ENCODE measurements around the gene MRPL43.

MRPL43 gene

GRCh38 chr10:101000127-101000914 lies 13.0 kb upstream of the MRPL43 start:
- H3K36me3 ChIP-seq (ENCODE audit: control insufficient read depth, insufficient read depth, low read length): peaks cover 31% of the 10 kb centered on the region
- H3K9me3 ChIP-seq (ENCODE audit: control insufficient read depth, insufficient read depth, low read depth, low read length): no peaks in the 10 kb centered on the region
- H3K9ac ChIP-seq (ENCODE audit: low read length): peak overlapping the region; percentile 83
- H3K27ac ChIP-seq (ENCODE audit: low read depth, low read length): peak overlapping the region; percentile 85
- no peaks in the 10 kb centered on the region for H3K27me3 ChIP-seq (ENCODE audit: control insufficient read depth, insufficient read depth, low read length)
- peaks cover 26% of the 10 kb centered on the region for H3K4me1 ChIP-seq (ENCODE audit: control insufficient read depth, insufficient read depth, low read length)
- peak overlapping the region; percentile 65 for H3K4me3 ChIP-seq (ENCODE audit: low read depth, low read length)

DNA sequence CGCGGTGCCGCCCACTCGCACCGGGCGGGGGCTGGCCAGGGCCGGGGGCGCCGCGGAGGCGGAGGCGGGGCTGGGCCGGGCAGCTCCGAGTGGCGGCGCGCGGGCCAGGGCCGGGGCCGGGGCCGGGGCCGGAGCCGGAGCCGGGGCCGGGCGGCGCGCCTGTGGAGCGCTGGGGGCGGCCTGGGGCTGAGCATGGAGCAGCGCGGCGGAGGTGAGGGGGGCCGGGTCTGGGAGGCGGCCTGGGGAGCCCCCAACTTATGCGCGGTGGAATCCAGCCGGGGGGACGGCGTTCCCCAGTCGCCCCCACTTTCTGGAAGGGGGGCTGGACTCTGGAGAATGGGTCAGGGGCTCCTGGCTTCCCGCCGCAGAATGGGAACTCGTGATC lies 12.4 kb upstream of the MRPL43 start, which contains the start of gene LZTS2:
Gene LZTS2, plus strand, starts transcription at position 67 of the 385 bp plus-strand sequence. CDS start 2,731 bp downstream, outside the sequence.
- H3K27me3 ChIP-seq (ENCODE audit: control insufficient read depth, insufficient read depth, low read length): no peaks in the 10 kb centered on the region
- peak within 1 kb of the TSS; percentile 65 for H3K4me3 ChIP-seq (ENCODE audit: low read depth, low read length)
- H3K27ac ChIP-seq (ENCODE audit: low read depth, low read length): peak within 1 kb of the TSS; percentile 95
- peaks cover 28% of the 10 kb centered on the region for H3K4me1 ChIP-seq (ENCODE audit: control insufficient read depth, insufficient read depth, low read length)
- no peaks in the 10 kb centered on the region for H3K9me3 ChIP-seq (ENCODE audit: control insufficient read depth, insufficient read depth, low read depth, low read length)
- peak within 1 kb of the TSS; percentile 91 for H3K9ac ChIP-seq (ENCODE audit: low read length)
- peaks cover 27% of the 10 kb centered on the region for H3K36me3 ChIP-seq (ENCODE audit: control insufficient read depth, insufficient read depth, low read length)

GRCh38 chr10:100998991-100999741 lies 11.9 kb upstream of the MRPL43 start:
- peak overlapping the region; percentile 95 for H3K27ac ChIP-seq (ENCODE audit: low read depth, low read length)
- H3K9me3 ChIP-seq (ENCODE audit: control insufficient read depth, insufficient read depth, low read depth, low read length): no peaks in the 10 kb centered on the region
- H3K9ac ChIP-seq (ENCODE audit: low read length): peak overlapping the region; percentile 91
- H3K4me1 ChIP-seq (ENCODE audit: control insufficient read depth, insufficient read depth, low read length): peaks cover 33% of the 10 kb centered on the region
- H3K27me3 ChIP-seq (ENCODE audit: control insufficient read depth, insufficient read depth, low read length): no peaks in the 10 kb centered on the region
- peaks cover 26% of the 10 kb centered on the region for H3K36me3 ChIP-seq (ENCODE audit: control insufficient read depth, insufficient read depth, low read length)
- H3K4me3 ChIP-seq (ENCODE audit: low read depth, low read length): peak overlapping the region; percentile 65

DNA sequence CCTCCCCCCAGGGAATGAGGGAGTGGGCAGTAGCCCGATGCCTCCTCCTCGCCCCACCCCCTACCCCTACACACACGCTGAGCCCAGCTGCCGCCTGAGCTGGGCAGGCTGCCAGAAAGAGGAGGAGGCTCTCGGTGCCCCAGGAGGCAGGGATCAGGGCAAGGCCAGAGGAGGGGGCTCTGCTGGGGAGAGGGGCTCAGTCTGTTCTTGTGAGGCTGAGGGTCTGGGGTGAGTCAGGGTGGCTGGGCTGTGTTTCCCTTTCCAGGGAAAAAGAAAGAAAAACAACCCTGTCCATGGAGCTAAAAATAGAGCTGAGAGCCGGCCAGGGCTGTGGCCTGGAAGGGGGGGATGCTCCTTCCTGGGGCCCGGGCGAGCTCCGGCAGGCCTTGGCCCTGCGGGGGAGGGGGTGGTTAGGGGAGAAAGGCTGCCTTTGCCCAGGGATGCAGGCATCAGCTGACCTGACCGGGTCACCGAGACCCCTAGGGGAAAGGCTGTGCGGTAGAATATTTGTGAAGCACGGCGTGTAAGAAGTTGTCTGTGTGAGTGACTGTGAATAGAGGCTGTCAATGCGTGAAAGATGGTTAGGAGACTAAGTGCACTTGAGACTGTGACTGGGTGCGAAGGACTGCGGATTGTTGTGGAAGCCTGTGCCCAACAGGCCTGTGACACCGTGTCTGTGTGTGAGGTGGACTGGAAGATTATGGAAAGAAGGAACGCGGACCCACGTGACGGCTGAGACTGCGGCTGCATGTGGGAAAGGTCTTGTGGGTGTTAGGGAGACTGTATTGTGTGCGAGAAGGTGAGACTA lies 11.1 kb upstream of the MRPL43 start:
- peak overlapping the region; percentile 95 for H3K27ac ChIP-seq (ENCODE audit: low read depth, low read length)
- H3K27me3 ChIP-seq (ENCODE audit: control insufficient read depth, insufficient read depth, low read length): no peaks in the 10 kb centered on the region
- H3K9me3 ChIP-seq (ENCODE audit: control insufficient read depth, insufficient read depth, low read depth, low read length): no peaks in the 10 kb centered on the region
- peaks cover 33% of the 10 kb centered on the region for H3K4me1 ChIP-seq (ENCODE audit: control insufficient read depth, insufficient read depth, low read length)
- H3K9ac ChIP-seq (ENCODE audit: low read length): peak overlapping the region; percentile 91
- H3K36me3 ChIP-seq (ENCODE audit: control insufficient read depth, insufficient read depth, low read length): peaks cover 26% of the 10 kb centered on the region
- H3K4me3 ChIP-seq (ENCODE audit: low read depth, low read length): peak overlapping the region; percentile 65

DNA sequence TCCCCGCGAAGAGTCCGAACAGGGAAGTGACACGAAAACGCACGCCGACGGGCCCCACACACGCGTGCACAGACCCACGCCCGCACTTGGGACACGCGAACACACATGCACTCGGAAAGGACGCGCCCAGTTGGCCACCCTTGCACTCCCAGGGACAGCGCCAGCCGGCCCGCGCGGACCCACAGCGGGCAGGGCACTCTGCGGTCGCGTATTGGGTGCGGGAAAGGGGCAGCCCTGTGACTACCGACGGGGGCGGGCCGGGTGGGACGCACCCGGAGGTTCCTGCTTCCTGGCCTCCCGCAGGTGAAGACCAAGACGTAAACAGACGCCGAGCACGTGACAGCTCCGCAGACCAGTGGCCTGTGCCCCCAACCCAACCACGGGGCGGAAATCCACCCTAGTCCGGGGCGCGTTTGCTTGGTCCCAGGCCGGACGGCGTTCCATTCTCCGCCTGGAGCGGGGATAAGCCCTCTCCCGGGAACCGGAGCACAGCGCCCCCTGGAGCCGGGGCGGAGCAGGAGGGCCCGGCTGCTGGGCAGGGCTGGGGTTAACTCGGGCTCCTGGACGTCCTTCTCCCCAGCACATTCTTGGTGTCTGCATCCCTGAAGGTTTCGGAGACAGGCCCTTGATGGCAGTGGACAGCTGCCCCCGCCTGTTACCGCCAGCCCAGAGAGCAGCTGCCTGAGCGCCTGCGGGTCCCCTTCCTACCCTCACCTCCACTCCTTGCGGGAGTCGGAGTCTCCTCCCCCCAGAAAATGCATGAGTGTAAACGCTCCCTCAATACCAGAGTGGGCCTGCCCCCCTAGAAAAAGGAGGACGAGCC lies 10.3 kb upstream of the MRPL43 start:
- Histone ChIP-seq H3K9me3 (ENCODE audit: control insufficient read depth, insufficient read depth, low read depth, low read length) (no peaks in the 10 kb centered on the region), H3K4me3 (ENCODE audit: low read depth, low read length) (peak overlapping the region; percentile 65), H3K36me3 (ENCODE audit: control insufficient read depth, insufficient read depth, low read length) (peaks cover 24% of the 10 kb centered on the region), H3K27me3 (ENCODE audit: control insufficient read depth, insufficient read depth, low read length) (no peaks in the 10 kb centered on the region), H3K27ac (ENCODE audit: low read depth, low read length) (peak overlapping the region; percentile 69), H3K9ac (ENCODE audit: low read length) (peak overlapping the region; percentile 91), H3K4me1 (ENCODE audit: control insufficient read depth, insufficient read depth, low read length) (peaks cover 33% of the 10 kb centered on the region)

DNA sequence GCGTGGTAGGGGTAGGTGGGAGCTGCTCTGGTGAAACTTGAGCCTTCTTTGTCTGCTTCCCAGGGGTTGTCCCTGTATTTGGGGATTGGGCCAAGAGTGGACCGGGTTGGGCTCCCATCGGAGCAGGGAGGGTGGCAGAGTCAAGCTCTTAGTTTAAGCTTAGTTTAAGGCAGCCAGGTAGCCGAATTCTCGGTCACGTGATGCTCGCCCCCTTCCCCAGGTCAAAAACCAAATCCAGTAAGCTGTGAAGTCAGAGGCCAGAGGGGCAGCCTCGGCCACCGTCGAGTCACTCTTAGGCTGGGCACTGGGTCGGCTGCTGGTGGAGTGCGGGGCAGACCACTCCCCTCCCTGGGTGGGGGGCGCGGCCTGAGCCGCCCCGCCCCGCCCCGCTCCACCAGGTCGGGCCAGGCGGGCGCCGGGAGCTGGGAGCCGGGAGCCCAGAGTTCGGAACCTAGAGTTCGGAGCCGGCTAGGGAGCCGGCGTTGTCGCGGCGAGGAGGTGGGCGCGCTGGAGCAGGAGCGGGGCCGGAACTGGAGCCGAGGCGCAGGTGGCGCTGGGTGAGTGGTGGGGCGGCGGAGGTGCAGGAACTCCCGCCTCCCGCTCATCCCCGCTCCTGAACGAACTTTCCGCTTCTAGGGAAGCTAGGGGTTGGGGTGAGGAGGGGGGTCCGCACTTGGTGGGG lies 9.5 kb upstream of the MRPL43 start:
- peak overlapping the region; percentile 91 for H3K9ac ChIP-seq (ENCODE audit: low read length)
- no peaks in the 10 kb centered on the region for H3K27me3 ChIP-seq (ENCODE audit: control insufficient read depth, insufficient read depth, low read length)
- peak overlapping the region; percentile 69; the same call in 1 of the 2 replicates for H3K27ac ChIP-seq (ENCODE audit: low read depth, low read length)
- H3K4me1 ChIP-seq (ENCODE audit: control insufficient read depth, insufficient read depth, low read length): peaks cover 33% of the 10 kb centered on the region
- H3K4me3 ChIP-seq (ENCODE audit: low read depth, low read length): peak overlapping the region; percentile 65
- H3K36me3 ChIP-seq (ENCODE audit: control insufficient read depth, insufficient read depth, low read length): peaks cover 20% of the 10 kb centered on the region
- no peaks in the 10 kb centered on the region for H3K9me3 ChIP-seq (ENCODE audit: control insufficient read depth, insufficient read depth, low read depth, low read length)

- Histone ChIP-seq H3K27me3 (ENCODE audit: control insufficient read depth, insufficient read depth, low read length) (no peaks in the 10 kb centered on the region), H3K4me3 (ENCODE audit: low read depth, low read length) (no peak overlapping the region), H3K27ac (ENCODE audit: low read depth, low read length) (peak overlapping the region; percentile 44; the same call in 1 of the 2 replicates), H3K4me1 (ENCODE audit: control insufficient read depth, insufficient read depth, low read length) (peaks cover 19% of the 10 kb centered on the region), H3K9me3 (ENCODE audit: control insufficient read depth, insufficient read depth, low read depth, low read length) (no peaks in the 10 kb centered on the region), H3K36me3 (ENCODE audit: control insufficient read depth, insufficient read depth, low read length) (peaks cover 35% of the 10 kb centered on the region), H3K9ac (ENCODE audit: low read length) (no peak overlapping the region)
These were observed 7.9 kb upstream of the MRPL43 start for GRCh38 chr10:100995181-100995580.

DNA sequence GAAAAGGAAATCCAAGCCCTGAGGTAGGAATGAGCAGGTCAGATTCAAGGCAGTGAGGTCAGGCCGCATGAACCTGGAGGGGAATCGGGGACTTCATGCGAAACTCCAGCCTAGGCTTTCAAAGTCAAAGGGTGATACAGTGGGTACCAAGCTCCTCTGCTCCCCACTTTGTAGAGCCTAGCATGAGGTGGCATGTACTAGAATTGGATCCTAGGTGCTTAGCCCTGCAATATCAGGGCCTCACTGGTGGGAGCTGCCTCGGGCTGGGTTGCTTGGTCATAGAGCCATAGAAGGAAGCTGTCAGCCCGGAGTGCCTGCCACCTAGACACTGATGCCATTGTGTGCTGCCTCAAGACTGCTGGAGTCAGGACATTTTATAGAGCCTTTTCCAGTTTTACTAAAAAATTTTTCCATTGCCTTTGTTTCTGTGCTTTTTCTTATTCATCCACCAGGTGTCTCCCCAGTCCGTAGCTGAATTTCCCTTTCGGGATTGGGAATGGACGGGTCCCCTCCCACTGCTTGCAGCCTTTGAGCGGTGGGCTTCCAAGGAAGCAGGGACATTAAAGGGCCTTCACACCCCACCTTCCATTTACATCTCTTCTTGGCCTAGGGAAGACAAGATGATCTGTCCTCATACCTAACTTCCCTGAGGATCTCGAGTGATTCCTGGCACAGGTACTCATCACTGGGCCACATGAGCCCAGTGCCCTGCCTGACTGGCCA lies 6.8 kb upstream of the MRPL43 start:
- Histone ChIP-seq H3K27ac (ENCODE audit: low read depth, low read length) (no peak overlapping the region), H3K9me3 (ENCODE audit: control insufficient read depth, insufficient read depth, low read depth, low read length) (no peaks in the 10 kb centered on the region), H3K9ac (ENCODE audit: low read length) (no peak overlapping the region), H3K4me1 (ENCODE audit: control insufficient read depth, insufficient read depth, low read length) (peaks cover 19% of the 10 kb centered on the region), H3K36me3 (ENCODE audit: control insufficient read depth, insufficient read depth, low read length) (peaks cover 45% of the 10 kb centered on the region), H3K4me3 (ENCODE audit: low read depth, low read length) (no peak overlapping the region), H3K27me3 (ENCODE audit: control insufficient read depth, insufficient read depth, low read length) (no peaks in the 10 kb centered on the region)

DNA sequence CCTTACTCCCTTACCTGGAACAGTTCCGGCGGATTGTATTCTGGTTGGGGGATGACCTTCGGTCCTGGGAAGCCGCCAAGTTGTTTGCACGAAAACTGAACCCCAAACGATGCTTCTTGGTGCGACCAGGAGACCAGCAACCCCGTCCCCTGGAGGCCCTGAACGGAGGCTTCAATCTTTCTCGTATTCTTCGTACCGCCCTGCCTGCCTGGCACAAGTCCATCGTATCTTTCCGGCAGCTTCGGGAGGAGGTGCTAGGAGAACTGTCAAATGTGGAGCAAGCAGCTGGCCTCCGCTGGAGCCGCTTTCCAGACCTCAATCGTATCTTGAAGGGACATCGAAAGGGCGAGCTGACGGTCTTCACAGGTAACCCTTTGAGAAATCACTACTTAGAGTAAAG lies 1.8 kb upstream of the MRPL43 start:
- Histone ChIP-seq H3K27ac (ENCODE audit: low read depth, low read length) (no peak overlapping the region), H3K4me1 (ENCODE audit: control insufficient read depth, insufficient read depth, low read length) (no peaks in the 10 kb centered on the region; the same call in 1 of the 2 replicates), H3K9me3 (ENCODE audit: control insufficient read depth, insufficient read depth, low read depth, low read length) (no peaks in the 10 kb centered on the region), H3K9ac (ENCODE audit: low read length) (no peak overlapping the region), H3K4me3 (ENCODE audit: low read depth, low read length) (peak overlapping the region; percentile 99; the same call in 1 of the 2 replicates), H3K36me3 (ENCODE audit: control insufficient read depth, insufficient read depth, low read length) (peaks cover 47% of the 10 kb centered on the region), H3K27me3 (ENCODE audit: control insufficient read depth, insufficient read depth, low read length) (no peaks in the 10 kb centered on the region)

Data from HUES6 (cell line).